OCI-LY1 (cell line): ENCODE data around the gene RTCB.

Experiments
- EZH2 ChIP-seq: fragments of 200-600 bp; sonication (generic), shearing (Covaris generic); IDR thresholded peaks from 2 replicates; pipeline ENCODE4 v1.8.0; 2017; ENCODE audit warnings: borderline replicate concordance, mixed run types, mild to moderate bottlenecking, antibody characterized with exemption, low read length, moderate library complexity, mixed read lengths
- TF ChIP-seq, protein P1 (sequence below): fragments of 200-600 bp; sonication (generic), shearing (Covaris generic); IDR thresholded peaks from 2 replicates; pipeline ENCODE4 v1.5.1; 2017; ENCODE audit warnings: mild to moderate bottlenecking, antibody characterized with exemption, low read length, moderate library complexity, mixed read lengths

DNA sequence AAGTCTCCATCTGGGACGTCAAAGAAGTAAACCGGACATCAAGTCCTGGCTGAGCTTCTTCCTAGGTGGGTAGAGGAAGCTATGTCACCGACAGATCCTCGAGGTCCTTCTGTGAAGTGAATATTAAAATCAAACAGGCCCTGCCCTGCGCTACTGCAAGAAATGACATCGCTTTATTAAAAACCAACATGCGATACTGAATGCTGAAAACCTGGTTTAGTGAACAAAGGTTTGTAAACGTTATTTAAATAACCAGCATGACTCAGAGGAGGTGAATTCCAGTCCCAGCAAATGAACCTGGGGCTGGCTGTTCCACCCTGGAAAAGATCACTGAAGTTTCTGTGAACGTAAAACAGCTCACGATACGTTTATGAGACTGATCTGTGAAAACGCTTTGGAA is 645 bp downstream of the RTCB start:
- no peak for TF ChIP-seq EZH2
- TF ChIP-seq, protein P1, sequence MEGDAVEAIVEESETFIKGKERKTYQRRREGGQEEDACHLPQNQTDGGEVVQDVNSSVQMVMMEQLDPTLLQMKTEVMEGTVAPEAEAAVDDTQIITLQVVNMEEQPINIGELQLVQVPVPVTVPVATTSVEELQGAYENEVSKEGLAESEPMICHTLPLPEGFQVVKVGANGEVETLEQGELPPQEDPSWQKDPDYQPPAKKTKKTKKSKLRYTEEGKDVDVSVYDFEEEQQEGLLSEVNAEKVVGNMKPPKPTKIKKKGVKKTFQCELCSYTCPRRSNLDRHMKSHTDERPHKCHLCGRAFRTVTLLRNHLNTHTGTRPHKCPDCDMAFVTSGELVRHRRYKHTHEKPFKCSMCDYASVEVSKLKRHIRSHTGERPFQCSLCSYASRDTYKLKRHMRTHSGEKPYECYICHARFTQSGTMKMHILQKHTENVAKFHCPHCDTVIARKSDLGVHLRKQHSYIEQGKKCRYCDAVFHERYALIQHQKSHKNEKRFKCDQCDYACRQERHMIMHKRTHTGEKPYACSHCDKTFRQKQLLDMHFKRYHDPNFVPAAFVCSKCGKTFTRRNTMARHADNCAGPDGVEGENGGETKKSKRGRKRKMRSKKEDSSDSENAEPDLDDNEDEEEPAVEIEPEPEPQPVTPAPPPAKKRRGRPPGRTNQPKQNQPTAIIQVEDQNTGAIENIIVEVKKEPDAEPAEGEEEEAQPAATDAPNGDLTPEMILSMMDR = no peak
